ENCODE results near the gene TMTC1.

The TMTC1 gene

DNA sequence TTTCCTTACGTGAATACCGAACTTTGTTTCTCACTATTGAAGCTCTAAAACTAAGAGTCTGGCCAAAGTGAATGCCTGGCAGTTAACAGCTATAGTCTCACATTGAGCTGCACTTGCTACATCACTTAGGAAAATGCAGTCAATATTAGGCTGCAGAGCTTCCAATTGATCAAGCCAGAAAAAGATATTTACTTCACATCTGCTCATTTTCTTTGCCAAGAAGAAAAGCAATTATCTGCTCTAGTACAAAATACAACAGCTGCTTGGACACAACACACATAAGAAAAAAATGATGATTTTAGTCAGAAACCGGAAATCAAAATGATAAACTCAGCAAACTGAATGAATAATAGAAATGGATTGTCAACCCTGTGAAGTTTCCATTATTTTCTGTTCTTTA lies 45.4 kb downstream of the TMTC1 start:
- DNase-seq, result peak; percentile 25

DNA sequence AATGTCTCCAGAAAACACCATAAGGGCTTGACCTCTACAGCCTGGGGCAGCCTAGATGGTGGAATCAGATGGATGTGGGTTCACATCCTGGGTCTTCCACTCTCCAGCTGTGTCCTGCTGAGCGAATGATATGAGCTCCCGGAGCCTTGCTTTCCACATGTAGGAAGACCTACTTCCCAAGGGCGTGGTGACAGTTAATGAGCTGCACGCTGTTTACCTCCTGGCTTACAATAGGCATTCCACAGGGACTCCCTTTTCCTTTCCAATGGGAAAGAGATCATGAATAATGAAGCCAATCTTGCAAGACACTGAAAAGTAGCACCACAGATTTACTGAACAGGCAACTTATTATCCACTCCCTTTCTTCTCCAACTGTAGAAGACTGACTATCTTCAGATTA lies 46.1 kb downstream of the TMTC1 start:
- DNase-seq, result no peak

DNA sequence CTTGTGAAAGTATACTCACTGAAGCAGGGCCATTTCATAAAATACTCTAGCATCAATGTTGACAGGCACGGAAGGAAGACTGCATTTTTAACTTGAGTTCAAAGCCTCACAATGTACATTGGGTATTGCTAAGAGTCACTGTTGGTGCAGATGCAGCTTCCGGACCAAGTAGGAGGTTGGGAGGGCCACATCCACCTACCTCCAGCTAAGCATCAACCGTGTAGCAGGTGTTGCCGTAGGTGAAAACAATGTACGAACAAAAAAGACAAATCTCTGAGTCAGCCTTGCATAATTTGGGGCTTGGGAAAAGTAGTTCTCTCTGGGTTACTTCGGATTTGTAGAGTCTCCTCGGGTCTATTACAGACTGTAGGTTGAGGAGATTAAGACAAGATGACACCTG lies 48.1 kb downstream of the TMTC1 start:
- DNase-seq, result no peak

DNA sequence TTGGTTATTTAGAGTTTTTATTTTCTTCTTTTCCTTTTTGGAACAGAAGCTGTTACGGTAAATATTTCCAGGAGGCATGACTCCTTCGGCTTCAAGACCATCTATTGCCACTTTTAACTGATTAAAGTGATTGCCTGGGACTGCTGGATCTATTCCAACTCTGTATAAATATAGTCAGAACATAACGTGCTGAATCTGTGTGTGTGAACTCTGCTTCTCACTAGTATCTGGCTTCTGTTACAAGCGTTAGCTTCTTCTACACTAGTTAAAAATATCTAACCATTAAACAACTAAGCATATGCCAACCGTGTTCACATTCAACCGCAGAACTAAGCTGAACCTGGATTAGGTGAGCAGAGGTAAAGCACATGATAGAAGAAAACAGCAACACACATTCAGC lies 49.0 kb downstream of the TMTC1 start:
- no peak for DNase-seq

GRCh38 chr12:29734305-29734704 lies 49.4 kb downstream of the TMTC1 start:
- DNase-seq, result no peak

GRCh38 chr12:29733501-29733900 lies 50.2 kb downstream of the TMTC1 start:
- no peak for DNase-seq

DNA sequence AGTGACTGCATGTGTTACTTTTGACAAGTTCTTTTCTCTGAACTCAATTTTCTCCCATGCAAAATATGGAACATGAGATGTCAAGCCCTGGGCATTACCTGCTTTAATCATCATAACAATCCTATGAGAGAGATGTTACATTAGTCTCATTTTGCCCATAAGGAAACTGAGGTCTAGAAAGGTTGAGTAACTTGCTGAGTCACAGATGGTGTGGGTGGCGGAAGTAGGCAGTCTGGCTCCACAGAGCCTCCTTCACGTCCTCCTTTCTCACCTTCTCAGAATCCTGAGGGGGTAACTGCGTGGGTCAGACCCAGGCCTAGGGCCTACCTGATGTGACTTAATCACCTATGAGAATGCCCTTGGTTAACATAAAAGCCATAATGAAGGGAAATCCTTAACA lies 50.7 kb downstream of the TMTC1 start:
- no peak for DNase-seq

DNA sequence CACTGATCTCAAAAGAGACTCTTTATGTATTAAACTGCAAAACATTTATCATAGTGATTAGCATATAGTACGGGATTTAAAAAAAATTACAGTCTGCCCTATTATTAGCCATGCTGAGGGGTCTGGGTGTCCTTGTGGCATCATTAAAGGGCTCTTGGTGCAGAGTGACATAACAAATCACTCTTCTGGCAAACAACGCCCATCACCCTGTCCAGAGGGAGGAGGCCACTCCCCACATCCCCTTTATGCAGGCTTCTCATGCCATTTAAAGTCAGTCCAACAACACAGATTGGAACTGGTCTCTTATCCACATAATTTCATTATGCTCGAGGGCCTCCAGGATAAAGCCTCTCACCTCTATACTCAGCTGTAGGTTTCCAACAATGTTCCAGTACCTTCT lies 51.1 kb downstream of the TMTC1 start:
- DNase-seq, result no peak

GRCh38 chr12:29732191-29732590 lies 51.6 kb downstream of the TMTC1 start:
- DNase-seq, result no peak

DNA sequence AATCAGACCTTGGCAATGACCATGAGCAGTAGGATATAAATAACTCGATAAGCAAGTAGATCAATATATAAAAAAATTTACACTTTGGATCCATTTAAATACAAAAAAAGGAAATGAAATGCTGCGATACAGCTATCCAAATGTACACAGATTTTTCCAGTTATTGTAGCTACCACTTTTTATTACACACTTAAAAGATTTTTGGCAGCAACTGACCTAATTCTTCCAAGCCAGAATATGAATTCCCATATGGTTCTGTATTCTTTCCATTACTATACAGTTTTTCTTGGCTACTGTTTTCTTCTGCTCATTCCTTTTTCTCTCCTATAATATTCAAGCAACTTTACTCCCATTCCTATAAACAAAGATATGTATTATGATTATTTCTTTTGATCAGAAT lies 52.2 kb downstream of the TMTC1 start:
- peak; percentile 27 for DNase-seq

GRCh38 chr12:29730481-29730880 lies 53.3 kb downstream of the TMTC1 start:
- no peak for DNase-seq

GRCh38 chr12:29728030-29728429 lies 55.7 kb downstream of the TMTC1 start:
- no peak for DNase-seq

DNA sequence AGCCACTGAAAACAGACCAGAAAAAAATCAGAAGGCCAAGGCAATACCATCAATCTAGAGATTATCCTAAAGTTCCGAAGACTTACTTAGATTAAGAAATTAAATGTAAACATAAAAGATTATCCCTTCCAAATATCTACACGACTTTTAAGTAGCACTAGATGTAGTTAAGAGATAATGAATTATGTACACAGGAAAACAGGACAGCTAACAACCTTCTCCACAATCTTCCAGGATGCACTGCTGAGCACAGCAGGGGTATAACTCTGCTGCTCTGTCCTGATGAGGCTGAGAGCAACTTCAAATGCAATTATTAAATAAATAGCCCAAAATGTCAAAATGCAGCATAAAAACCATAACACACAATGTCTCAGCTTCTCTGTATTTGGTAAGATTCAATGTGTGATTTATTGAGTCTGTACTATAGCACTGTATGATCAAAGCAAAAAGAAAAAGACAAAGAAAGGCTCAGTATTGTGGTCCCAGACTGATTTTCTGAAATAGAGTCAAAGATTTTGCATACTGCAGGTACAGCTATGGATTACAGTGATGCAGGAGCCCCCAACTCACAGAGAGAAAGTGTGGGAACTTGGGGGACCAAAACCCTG lies 56.9 kb downstream of the TMTC1 start:
- no peak for DNase-seq

DNA sequence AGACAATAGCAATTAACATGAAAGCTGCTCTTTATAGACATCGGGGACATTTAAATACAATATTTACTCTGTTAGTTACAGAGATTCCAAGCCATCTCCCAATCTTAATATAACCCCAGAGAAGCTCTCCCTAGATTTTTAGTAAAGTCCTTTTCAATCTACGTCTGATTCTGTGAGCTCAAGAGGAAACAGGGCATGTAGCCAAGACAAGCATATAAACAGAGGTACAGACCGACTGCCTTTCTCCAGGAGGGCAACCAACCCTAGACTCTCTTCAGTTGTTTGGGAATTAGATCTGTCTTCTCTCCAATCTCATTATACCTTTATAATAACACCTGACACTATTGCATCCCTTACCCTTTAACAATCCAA lies 57.4 kb downstream of the TMTC1 start:
- no peak for DNase-seq

- peak; percentile 5 for DNase-seq
These were observed 58.0 kb downstream of the TMTC1 start for GRCh38 chr12:29725587-29726320.

GRCh38 chr12:29722164-29722563 lies 61.6 kb downstream of the TMTC1 start:
- DNase-seq, result no peak

DNA sequence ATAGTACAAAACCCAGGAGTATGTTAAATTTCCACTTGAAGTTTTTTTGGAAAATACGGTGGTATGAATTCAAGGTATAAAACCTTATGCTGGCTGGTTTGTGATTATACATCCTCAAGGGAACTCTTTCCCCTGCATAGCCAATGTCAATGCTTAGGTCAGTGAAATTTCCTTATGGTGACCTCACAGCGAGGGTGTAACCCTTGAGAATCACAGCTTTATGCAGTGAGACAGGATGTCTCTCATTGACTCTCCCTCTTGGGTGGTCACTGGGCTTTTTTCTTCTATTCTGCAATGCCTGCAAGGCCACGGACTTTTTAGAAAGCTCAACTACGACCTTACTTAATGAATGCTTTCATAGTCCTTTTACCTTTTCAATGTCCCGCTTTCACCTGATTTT lies 64.4 kb downstream of the TMTC1 start:
- no peak for DNase-seq

DNA sequence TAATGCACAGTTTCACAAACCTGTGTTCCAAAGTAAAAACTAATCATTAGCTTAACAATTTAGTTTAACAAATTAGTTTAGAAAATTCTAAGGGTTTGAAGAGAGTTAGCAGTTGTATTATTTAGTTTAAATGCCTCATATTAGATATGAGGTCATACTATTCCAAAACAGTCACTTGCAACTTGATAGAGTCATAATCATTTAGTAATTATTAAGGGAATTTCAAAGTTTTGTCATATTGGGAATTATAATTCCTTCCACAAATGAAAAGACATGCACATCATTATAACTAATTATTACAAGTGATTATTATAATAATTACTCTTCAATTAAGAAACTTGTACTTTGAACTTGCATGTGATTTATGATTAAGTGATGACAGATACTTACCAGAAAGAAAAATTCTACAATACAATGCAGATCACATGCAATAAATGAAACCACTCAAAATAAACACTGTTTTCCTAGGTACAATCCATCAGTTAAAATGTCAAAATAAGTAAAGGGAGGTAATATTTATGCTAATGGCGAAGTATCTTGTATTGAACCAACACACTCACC lies 66.1 kb downstream of the TMTC1 start:
- DNase-seq, result no peak

DNA sequence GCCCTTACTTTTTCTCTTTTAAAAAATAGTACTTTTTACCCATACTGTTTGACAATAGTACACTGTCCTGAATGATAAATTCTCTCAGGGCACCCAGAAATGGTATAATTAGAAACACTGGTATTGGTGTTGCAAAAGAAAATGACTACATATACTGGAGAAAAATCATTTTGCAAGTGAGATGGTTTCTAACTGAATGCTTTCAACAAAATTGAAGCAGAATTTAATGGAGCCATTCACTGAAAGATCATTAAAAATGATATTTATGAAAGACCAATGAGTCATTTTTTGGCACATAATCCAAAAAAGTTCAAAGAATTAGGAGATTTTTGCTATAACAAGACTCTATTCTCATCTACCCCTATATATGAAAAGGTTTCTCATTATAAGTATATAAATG lies 68.8 kb downstream of the TMTC1 start:
- no peak for DNase-seq

- DNase-seq, result no peak
These were observed 70.0 kb downstream of the TMTC1 start for GRCh38 chr12:29713729-29714128.

- DNase-seq, result no peak
These were observed 72.4 kb downstream of the TMTC1 start for GRCh38 chr12:29711381-29711780.

- peak; percentile 77 for DNase-seq
These were observed 73.6 kb downstream of the TMTC1 start for GRCh38 chr12:29710104-29710503.

DNA sequence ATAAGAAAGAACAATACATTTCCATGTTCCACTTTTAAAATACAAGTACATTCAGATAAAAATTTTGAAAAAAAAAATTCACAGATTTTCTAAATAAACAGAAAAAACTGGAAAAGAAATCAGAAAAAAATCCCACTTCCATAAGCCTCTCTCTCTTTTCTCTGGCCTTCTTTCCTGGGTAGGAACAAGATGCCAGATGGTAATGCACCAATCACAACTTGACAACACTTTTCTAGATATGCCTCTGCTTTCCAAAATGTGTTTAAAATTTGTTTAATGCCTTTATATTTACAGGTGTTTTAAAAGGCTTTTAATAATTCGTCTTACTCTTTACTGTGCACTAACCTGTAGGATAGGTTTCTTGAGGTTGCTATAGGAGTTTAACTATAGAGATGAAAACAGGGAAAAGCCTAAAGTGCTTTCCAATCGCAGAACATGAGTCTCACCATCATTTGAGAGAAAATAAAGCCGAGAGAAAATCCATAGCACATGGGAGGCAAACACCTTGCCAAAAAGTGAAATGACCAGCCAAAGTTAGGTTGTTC lies 74.2 kb downstream of the TMTC1 start:
- peak; percentile 61 for DNase-seq

DNA sequence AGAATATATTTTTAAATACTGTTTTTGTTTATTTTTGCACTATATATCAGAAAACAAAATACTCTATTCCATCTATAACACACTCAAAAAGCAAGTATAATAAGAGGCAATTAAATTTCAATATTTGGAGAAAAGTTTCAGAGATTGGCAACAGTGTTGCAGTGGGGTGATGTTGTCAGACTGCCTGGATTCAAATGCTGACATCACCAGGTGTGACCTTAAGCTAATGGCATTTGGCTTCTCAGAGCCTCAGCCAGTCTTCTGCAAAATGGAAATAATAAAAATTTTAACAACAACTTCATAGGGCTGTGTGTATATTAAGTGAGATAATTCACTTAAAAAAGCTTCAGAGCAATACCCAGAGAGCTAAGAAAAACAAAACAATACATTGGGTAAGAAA lies 74.7 kb downstream of the TMTC1 start:
- DNase-seq, result no peak
